ENCODE results near the gene TMEM123.

The TMEM123 gene

DNA sequence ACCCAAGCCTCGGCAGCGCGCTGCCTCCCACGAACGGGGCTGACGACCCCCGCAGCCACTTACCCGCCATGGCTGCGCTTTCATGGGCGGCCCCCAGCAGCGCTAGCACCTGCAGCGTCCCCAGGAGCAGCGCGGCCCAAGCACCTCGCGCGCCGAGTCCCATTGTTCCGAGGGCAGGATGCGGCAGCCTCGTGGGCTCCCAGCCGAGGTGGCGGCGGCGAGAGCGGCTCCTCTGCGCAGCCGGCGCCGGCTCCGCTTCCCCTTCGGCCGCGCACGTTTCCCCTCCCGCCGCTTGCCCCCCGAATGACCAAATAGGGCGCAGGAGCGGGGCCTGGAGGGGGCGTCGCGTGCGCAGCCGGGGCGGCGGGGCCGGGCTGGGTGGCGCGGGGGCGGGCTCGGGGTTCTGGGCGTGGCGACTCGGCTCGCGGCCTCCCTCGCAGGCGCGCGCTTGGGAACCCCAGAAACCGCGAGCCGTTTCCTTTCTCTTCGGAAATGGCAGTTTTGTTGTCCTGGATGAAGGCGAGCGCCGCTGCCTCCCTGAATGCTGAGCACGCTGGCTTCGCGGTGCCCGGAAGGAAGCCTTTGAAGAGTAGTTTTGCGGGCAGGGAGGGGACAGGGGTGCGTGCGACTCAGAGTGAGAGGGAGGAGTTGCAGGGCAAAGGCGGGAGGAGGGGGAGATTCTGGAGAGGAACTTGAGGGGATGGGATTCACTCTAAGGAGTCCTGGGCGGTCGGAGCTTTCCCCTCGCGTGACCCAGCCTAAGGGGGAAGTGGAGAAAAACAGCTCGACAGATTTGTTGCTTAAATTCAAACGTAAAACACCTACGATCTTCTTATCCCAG, at the start of gene TMEM123:
TMEM123 (minus strand) TSS at position 305 of the 841 bp plus-strand sequence; CDS start at position 163, 142 bp downstream.
- DNase-seq (ENCODE audit: low read depth in 1 of 2, low spot score in 1 of 2), result peak; percentile 76 to 77

GRCh38 chr11:102500829-102501228, 48.3 kb upstream of the TMEM123 start:
- DNase-seq (ENCODE audit: low read depth in 1 of 2, low spot score in 1 of 2), result no peak

GRCh38 chr11:102499931-102500330, 47.4 kb upstream of the TMEM123 start:
- DNase-seq (ENCODE audit: low read depth in 1 of 2, low spot score in 1 of 2), result no peak

DNA sequence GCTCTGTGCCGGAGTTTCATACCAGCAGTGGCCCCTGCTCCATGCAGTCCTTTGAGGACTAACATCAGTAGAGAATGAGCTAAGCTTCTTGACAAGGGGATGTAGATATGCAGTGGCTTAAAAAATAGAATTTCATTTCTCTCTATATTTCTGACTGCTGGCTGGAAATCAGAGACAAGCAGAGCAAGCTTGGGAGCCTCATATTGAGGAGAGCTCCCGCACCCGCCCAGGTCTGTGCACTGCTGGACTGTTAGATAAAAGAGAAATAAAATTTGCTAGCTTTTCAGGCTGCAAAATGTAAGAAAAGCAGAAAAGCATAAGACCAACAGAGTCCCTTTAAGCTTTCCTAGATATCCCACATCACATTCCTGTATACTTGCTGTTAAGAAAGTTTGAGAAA, 46.6 kb upstream of the TMEM123 start:
- DNase-seq (ENCODE audit: low read depth in 1 of 2, low spot score in 1 of 2), result no peak

DNA sequence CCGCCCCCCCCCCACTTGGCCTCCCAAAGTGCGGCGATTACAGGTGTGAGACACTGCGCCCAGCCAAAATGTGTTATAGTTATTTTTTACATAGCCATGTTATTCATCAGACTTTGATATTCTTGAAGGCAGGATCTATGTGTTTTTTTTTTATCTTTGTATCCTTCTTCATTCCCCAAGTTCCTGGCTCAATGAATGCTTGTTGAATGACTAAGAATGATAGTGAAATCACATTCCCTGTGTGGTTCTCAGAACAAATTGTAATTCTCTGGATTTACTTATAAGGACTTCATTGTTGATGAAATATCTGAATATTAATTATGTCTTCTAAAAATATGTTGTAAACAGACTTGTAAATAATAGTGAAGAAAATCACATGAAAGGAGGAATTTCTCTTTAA, 44.5 kb upstream of the TMEM123 start:
- no peak for DNase-seq (ENCODE audit: low read depth in 1 of 2, low spot score in 1 of 2)

GRCh38 chr11:102495161-102496042, 42.8 kb upstream of the TMEM123 start:
- peak in 1 of 2 donors; percentile 61 for DNase-seq (ENCODE audit: low read depth in 1 of 2, low spot score in 1 of 2)

- DNase-seq (ENCODE audit: low read depth in 1 of 2, low spot score in 1 of 2), result no peak
Observed at GRCh38 chr11:102494216-102494615, 41.7 kb upstream of the TMEM123 start.

DNA sequence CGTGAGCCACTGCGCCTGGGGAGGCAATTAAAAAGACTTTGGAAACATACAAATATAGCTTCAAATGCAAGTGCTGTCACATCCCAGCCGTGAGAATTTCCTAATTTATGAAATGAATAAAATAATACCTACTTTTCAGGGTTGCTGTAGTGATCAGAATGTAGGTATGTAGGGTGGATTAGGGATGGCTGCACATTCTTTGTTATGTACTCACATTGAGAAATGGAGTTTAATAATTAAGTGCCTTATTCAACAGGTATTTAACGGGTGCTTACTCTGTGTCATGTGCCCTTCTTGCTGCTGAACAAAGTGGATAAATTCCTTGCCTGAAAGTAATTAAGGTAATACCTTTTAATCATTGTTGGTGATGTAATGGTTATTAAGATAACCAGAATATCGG, 41.0 kb upstream of the TMEM123 start:
- DNase-seq (ENCODE audit: low read depth in 1 of 2, low spot score in 1 of 2), result no peak

DNA sequence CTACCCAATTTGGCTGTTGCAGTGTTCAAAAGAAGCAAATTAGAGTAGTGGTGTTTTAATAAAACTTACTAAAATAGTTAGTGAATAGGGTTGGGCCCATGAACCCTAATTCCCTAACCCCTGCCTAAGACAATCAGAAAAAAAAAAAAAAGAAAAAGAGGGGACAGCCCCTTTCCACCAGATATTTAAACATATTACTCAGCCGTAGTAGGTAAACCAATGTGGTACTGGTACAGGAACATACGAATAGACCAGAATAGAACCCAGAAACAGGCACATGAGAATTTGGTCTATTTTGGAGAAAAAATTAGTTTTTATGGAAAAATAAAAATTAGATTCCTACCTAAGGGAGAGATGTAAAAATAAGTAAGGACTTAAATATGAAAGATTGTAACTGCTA, 39.4 kb upstream of the TMEM123 start:
- no peak for DNase-seq (ENCODE audit: low read depth in 1 of 2, low spot score in 1 of 2)

DNA sequence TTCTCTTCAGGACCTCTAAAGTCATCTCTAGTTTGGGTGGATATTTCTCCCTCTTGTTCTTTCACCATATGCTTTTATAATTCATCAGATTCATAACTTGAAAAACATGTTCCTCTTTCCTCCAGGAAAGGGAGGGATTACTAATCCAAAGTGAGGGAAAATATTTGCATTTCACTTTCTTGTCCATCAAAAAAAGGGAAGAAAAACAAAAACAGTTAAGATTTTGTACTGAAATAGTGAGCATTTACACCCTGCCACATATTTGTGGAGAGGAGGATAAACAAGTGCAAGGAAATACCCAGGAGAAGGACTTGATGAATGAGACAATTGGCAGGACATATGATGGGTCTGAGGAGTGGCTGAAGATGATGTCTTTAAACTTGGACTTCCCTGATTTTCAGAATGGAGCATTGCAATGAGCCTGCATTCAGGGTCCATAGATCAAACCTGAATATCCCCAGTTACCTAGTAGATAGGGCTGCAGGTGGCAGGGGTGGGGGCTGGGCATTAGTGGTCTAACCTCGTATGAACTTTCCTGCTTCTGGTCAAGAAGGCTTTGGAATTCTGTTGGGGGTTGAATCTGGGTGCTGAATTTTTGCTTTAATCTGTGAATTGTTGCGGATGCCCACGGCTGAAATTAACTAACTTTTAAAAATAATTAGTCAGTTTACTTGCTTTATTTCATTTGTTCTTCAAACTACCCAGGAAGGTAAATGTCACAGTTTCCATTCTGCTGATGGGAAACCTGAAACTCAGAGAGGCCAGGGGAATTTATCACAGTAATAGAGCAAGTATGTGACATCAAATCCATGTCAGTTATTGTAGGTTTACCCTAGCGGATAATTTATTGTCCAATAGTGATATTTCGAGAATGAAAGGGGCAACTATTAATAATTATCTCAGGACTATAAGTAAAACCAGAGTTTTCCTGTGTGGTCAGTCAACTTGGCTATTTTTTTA, 36.9 kb upstream of the TMEM123 start:
- no peak for DNase-seq (ENCODE audit: low read depth in 1 of 2, low spot score in 1 of 2)

- DNase-seq (ENCODE audit: low read depth in 1 of 2, low spot score in 1 of 2), result no peak
Observed at GRCh38 chr11:102488208-102488607, 35.6 kb upstream of the TMEM123 start.

DNA sequence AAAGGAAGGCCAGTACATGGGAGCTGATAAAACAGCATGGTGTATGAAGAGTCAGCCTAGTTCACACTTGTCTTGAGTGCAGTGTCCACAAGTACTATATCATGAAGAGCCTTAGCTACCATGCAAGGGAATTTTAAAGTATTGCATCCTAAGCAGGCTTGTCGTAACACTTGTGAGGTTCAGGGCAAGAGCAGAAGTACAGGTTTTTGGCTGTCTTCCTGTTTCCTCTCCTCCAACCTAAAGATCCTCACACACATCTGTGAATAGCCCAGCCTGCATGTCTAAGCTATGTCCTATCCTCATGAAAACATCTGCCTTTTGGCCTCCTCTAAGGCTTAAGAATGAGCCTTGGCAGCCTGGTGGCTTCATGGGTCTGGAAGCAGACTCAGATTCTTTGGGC, 34.6 kb upstream of the TMEM123 start:
- no peak for DNase-seq (ENCODE audit: low read depth in 1 of 2, low spot score in 1 of 2)

- DNase-seq (ENCODE audit: low read depth in 1 of 2, low spot score in 1 of 2), result no peak
Observed at GRCh38 chr11:102486584-102486983, 34.0 kb upstream of the TMEM123 start.

DNA sequence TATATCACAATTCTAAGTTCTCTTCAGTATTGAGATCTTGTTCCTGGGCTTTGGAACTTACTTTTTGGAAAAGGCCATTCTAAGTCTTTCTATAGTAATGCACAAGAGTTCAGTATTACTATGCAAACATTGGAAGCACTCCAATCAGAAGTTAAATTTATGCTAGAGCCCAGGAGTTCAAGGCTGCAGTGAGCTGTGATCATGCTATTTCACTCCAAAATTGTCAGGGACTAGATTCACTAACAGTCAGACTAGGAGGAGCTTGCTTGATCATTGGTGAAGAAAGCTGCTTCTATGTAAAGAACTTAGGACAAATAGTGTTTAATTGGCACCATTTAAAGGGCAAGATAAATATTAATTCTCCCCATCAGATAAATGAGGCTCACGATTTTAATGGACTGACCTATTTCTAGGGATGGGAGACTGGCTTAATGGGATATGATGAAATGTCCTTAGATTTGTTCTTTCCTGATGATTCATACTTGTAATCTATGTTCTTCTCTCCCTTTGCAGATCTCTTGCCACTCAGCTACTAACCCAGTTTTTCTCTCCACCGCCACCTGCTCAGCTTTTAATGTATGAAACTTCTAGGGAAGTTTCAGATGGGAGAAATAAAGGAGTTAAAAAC, 32.6 kb upstream of the TMEM123 start:
- DNase-seq (ENCODE audit: low read depth in 1 of 2, low spot score in 1 of 2), result no peak

DNA sequence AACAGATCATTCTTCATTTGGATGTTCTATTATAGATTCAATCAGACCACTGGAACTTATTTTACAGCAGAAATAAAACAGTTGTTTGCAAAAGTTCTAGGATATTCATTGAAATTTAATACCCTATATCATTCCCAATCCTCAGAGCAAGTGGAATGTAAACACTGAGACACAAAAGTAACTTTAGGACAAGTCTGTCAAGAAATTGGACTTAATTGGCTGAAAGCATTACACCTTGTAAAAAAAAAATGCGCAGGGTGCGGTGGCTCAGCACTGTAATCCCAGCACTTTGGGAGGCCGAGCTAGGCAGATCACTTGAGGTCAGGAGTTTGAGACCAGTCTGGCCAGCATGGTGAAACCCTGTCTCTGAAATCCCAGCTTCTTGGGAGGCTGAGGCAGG, 29.9 kb upstream of the TMEM123 start:
- no peak for DNase-seq (ENCODE audit: low read depth in 1 of 2, low spot score in 1 of 2)

GRCh38 chr11:102479733-102480132, 27.2 kb upstream of the TMEM123 start:
- DNase-seq (ENCODE audit: low read depth in 1 of 2, low spot score in 1 of 2), result no peak

DNA sequence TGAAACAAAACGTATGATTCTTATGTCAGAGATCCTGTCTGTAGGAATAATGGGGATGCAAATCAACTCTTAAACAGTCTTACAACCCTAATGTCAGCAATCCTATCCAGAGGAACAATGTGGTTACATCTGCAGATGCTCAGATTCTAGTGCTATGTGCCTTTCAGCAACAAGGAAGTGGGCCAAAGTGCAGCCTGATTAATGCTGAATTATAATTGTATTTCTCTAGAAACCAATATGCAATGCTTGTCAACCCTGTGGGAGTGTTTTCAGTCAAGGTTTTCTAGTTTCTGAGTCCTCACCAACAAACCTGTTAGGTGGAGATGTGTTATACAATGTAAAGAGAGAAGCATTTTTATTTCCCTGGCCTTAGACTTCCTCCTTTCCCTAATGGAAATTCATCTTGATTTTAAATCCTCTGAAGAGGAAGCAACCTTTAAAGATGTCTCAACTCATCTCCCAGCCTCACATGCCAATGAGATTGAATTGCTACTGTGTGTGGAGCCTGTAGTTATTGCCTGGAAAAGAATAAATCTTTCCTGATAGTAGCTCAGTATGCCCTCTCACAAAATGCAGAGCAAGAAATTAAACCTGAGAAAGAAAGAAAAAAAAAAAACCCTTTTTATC, 26.2 kb upstream of the TMEM123 start:
- DNase-seq (ENCODE audit: low read depth in 1 of 2, low spot score in 1 of 2), result no peak

DNA sequence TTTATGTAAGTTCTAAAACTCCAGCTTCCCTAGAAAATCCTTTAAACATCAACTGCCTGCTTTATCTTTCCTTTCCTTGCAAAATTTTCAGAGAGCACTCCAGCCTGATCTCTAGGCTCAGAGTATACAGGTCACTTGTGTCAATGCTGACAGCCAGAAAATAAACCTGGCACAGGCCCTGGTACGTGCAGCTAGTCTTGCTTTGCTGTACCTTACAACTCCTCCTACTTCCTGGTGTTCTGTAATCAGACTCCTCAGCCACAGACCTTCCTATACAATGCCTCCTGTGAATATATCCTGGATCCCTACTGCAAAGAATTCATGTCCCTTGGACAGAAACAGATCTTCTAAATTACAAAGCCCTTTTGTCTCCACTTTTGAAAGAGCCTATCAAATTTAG, 24.2 kb upstream of the TMEM123 start:
- DNase-seq (ENCODE audit: low read depth in 1 of 2, low spot score in 1 of 2), result no peak

DNA sequence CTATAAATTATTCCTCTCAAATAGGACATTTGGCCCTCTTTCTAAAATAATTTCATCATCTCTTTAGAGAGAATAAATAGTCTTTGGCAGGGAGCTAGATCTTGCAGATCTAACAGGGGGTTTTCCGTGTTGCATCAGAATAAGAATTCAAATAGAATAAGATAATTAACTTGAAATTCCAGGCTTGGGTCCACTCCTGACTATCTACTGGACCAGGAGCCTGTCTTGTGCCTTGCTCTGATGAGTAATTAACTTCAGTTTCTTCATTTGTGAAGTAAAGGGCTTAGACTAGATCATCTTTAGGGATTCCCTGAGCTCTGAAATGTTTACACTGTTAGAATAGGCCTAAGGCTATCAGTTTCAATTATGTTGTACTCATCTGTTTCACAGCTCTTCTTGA, 23.5 kb upstream of the TMEM123 start:
- no peak for DNase-seq (ENCODE audit: low read depth in 1 of 2, low spot score in 1 of 2)

DNA sequence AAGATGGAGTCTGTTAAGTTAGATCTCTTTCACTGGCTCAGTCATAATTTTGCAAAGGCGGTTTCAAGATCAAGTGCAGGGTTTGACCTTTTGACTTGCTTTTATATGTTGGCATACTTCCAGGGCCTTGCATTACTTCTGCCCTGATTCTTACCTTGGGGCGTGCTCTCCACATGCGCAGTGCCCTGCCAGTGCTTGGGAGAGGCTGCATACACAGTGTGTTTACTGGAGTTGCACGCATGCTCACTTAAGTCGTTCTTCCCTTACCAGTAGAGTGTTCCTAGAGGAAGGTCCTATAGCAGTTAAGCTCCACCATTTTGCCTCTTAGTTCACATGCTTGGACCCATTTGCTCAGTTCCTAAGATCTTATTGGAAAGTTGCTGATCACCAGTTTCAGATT, 21.0 kb upstream of the TMEM123 start:
- no peak for DNase-seq (ENCODE audit: low read depth in 1 of 2, low spot score in 1 of 2)
